Neural cell (in vitro differentiated cells): ENCODE measurements around the gene CUL4B. TPM values are rescaled to one million over a fixed set of nuclear protein-coding genes. Genes with fewer than 3 reads are reported as not detected.
A peak's percentile ranks its signal among the peaks of the same experiment; 100 is the strongest.

Experiments
- H2AFZ ChIP-seq: fragments of 200-600, 300-800 bp; sonication (generic), shearing (Covaris generic); 2 replicates; pipeline ENCODE4 v1.6.0; 2014; ENCODE audit warnings: low read depth, mild to moderate bottlenecking, antibody characterized with exemption, low read length, moderate library complexity
- H3F3A ChIP-seq: fragments of 200-600 bp; shearing (Covaris generic); 2 replicates; pipeline ENCODE4 v1.6.1; 2016; ENCODE audit warnings: mild to moderate bottlenecking, moderate library complexity, mixed read lengths, antibody characterized with exemption, low read length; ENCODE audit not compliant: insufficient read depth, poor library complexity, severe bottlenecking
- H3K27ac ChIP-seq: fragments of 200-600, 300-800 bp; sonication (generic), shearing (Covaris generic); 2 replicates; pipeline ENCODE4 v1.5.1; 2014; ENCODE audit warnings: mild to moderate bottlenecking, low read length, moderate library complexity
- H3K27me3 ChIP-seq: fragments of 300-800, 200-600 bp; sonication (generic), shearing (Covaris generic); 2 replicates; pipeline ENCODE4 v1.6.0; 2014; ENCODE audit warnings: mild to moderate bottlenecking, low read depth, low read length, moderate library complexity; ENCODE audit not compliant: insufficient read depth
- H3K36me3 ChIP-seq: fragments of 300-800, 200-600 bp; sonication (generic), shearing (Covaris generic); 2 replicates; pipeline ENCODE4 v1.5.1; 2014; ENCODE audit warnings: mild to moderate bottlenecking, antibody characterized with exemption, low read length, moderate library complexity; ENCODE audit not compliant: insufficient read depth
- H3K4me2 ChIP-seq: fragments of 300-800, 200-600 bp; sonication (generic), shearing (Covaris generic); 2 replicates; pipeline ENCODE4 v1.6.0; 2014; ENCODE audit warnings: mild to moderate bottlenecking, low read length
- H3K4me3 ChIP-seq: fragments of 300-800, 200-600 bp; sonication (generic), shearing (Covaris generic); 2 replicates; pipeline ENCODE4 v1.5.1; 2014; ENCODE audit warnings: mild to moderate bottlenecking, low read length, moderate library complexity
- H3K79me2 ChIP-seq: fragments of 200-600 bp; shearing (Covaris generic); replicated peaks from 2 replicates; pipeline ENCODE4 v1.6.0; 2014; ENCODE audit warnings: mild to moderate bottlenecking, low read length, moderate library complexity; ENCODE audit not compliant: insufficient read depth
- H3K9ac ChIP-seq: fragments of 300-800, 200-600 bp; sonication (generic), shearing (Covaris generic); 2 replicates; pipeline ENCODE4 v1.6.1; 2016; ENCODE audit warnings: mild to moderate bottlenecking, low read length, mixed read lengths
- H3K9me2 ChIP-seq: fragments of 200-600 bp; shearing (Covaris generic); 2 replicates; pipeline ENCODE4 v1.6.1; 2016; ENCODE audit warnings: mild to moderate bottlenecking, low read length, mixed read lengths; ENCODE audit not compliant: insufficient read depth
- H3K9me3 ChIP-seq: fragments of 200-600, 300-800 bp; sonication (generic), shearing (Covaris generic); 2 replicates; pipeline ENCODE4 v1.6.1; 2016; ENCODE audit warnings: mild to moderate bottlenecking, mixed run types, low read length, moderate library complexity, mixed read lengths
- H4K20me1 ChIP-seq: fragments of 200-600 bp; shearing (Covaris generic); 2 replicates; pipeline ENCODE4 v1.6.1; 2016; ENCODE audit warnings: mild to moderate bottlenecking, mixed run types; ENCODE audit not compliant: insufficient read depth
- CTCF ChIP-seq: fragments of 450-650 bp; IDR thresholded peaks from 2 replicates; pipeline ENCODE4 v1.5.1; 2014; ENCODE audit warnings: antibody characterized with exemption, mild to moderate bottlenecking, moderate library complexity; ENCODE audit not compliant: poor library complexity, severe bottlenecking
- EP300 ChIP-seq: fragments of 450-650 bp; conservative IDR thresholded peaks from 2 replicates; pipeline ENCODE4 v1.6.1; 2014; ENCODE audit warnings: antibody characterized with exemption, mild to moderate bottlenecking, moderate library complexity; ENCODE audit not compliant: poor library complexity, severe bottlenecking
- EZH2 ChIP-seq: fragments of 200-600, 300-800 bp; shearing (Covaris generic), sonication (generic); IDR thresholded peaks from 2 replicates; pipeline ENCODE4 v1.6.1; 2014; ENCODE audit warnings: antibody characterized with exemption, low read length, borderline replicate concordance, mild to moderate bottlenecking; ENCODE audit not compliant: insufficient read depth, poor library complexity, severe bottlenecking
- MXI1 ChIP-seq: fragments of 450-650 bp; conservative IDR thresholded peaks from 2 replicates; pipeline ENCODE4 v1.6.1; 2014; ENCODE audit warnings: antibody characterized with exemption, mild to moderate bottlenecking; ENCODE audit not compliant: poor library complexity, severe bottlenecking
- POLR2AphosphoS5 ChIP-seq: IDR thresholded peaks from 2 replicates; pipeline ENCODE4 v1.6.1; 2012
- RAD21 ChIP-seq: fragments of 450-650 bp; conservative IDR thresholded peaks from 2 replicates; pipeline ENCODE4 v1.6.1; 2014; ENCODE audit warnings: antibody characterized with exemption, mild to moderate bottlenecking, moderate library complexity
- REST ChIP-seq: IDR thresholded peaks from 2 replicates; pipeline ENCODE4 v1.6.1; 2012; ENCODE audit warnings: borderline replicate concordance
- SMC3 ChIP-seq: fragments of 450-650 bp; conservative IDR thresholded peaks from 2 replicates; pipeline ENCODE4 v1.6.1; 2014; ENCODE audit warnings: antibody characterized with exemption, mild to moderate bottlenecking, moderate library complexity; ENCODE audit not compliant: poor library complexity
- TAF1 ChIP-seq: IDR thresholded peaks from 2 replicates; pipeline ENCODE4 v1.6.1; 2012; ENCODE audit warnings: low read depth
- polyA plus RNA-seq: library from polyadenylated mRNA; depleted of rRNA; stranded (reverse); fragments of >200 nt; gene quantifications from 2 replicates; pipeline ENCODE4 v1.2.3, GENCODE V29; 2014

The CUL4B gene
- polyA plus RNA-seq, 1 donor from 2014 or later: 82.7 TPM

DNA sequence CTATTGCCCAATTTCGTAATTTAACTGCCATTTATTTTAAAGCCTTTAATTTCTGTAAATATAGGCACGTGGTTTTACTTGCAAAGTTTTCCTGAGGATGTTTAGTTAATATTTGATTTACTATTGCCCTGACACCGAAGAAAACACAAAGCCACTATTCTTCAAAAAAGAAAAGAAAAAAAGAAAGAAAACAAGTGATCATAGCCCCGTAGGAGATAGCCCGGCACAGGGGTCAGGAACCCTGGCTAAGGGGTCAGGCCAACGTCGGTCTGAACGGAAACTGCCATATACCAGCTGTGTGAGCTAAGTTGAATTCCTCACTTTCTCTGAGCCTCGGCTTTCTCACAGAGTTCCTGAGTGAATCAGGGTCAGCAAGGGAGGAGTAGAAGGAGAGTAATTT, 74.0 kb downstream of the CUL4B start:
- H3K9me2 ChIP-seq: no peaks in the 10 kb centered on the region
- no peak overlapping the region for H3K9ac ChIP-seq
- H3K79me2 ChIP-seq: no peaks in the 10 kb centered on the region
- H3K27ac ChIP-seq: no peak overlapping the region
- H4K20me1 ChIP-seq: no peaks in the 10 kb centered on the region
- H3K27me3 ChIP-seq: no peaks in the 10 kb centered on the region
- H3K4me2 ChIP-seq: no peak overlapping the region
- no peaks in the 10 kb centered on the region for H3K36me3 ChIP-seq
- no peaks in the 10 kb centered on the region for H3F3A ChIP-seq
- peak overlapping the region; percentile 71 for H3K4me3 ChIP-seq
- no peak for TF ChIP-seq TAF1
- no peak for TF ChIP-seq CTCF
- TF ChIP-seq SMC3: no peak
- TF ChIP-seq MXI1: no peak
- no peak for TF ChIP-seq RAD21
- no peak for TF ChIP-seq EZH2
- TF ChIP-seq POLR2AphosphoS5: no peak
- H3K9me3 ChIP-seq: no peaks in the 10 kb centered on the region
- H2AFZ ChIP-seq: no peak overlapping the region

DNA sequence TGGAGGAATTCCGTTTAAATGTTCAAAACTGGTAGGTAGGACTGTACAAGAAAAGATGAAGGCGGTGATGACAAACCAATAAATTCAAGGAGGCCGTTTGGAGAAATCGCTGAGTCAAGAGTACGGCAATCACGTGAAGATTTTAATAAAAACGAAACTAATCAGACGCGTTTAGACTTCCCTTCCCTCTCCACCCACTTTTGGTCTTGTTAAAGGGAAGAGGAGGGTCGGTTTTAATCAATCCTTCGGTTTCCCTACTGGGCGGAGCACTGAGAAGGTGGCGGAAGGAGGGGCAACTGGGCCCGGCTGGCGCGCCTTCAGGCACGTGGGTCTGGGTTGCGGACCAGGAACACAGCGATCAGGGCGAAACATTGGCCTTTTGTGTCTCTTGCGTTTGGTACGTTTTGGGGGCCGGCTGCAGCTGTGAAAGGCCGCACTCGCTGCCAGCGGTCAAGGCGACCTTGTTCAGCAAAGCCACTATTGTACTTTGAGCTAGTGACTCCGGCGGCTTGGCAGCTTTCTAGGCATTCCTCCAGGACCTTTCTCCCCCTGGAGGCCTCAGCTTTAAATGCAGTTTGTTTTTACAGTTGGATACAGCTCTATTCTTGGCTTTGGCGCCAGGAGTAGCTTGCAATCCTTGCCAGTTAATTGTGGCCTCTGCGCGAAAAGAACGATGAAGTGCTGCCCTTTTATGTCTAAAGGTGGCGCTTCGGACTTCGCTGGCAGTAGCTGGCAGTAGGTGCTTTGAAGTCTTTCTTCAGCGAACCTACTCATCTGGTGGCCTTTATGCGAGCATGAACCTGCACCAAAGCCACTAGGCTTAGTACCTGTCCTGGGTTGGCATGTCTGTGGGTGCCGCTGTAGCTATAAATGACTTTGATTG, 74.9 kb downstream of the CUL4B start:
- no peaks in the 10 kb centered on the region for H3K9me3 ChIP-seq

More for the DNA sequence above, 74.9 kb downstream of the CUL4B start:
- H3K4me2 ChIP-seq: peak overlapping the region; percentile 14
- peak overlapping the region; percentile 7 for H2AFZ ChIP-seq
- H3K4me3 ChIP-seq: peak overlapping the region; percentile 71
- TF ChIP-seq MXI1 (peak; percentile 85), RAD21 (peak; percentile 48), EP300 (no peak), TAF1 (peak; percentile 52), POLR2AphosphoS5 (no peak), REST (no peak), EZH2 (no peak), SMC3 (peak; percentile 54), CTCF (peak; percentile 77)
- H3K36me3 ChIP-seq: no peaks in the 10 kb centered on the region
- H3K9me2 ChIP-seq: no peaks in the 10 kb centered on the region
- H3K79me2 ChIP-seq: no peaks in the 10 kb centered on the region
- peak overlapping the region; percentile 62 for H3K27ac ChIP-seq
- H3K9ac ChIP-seq: peak overlapping the region; percentile 44
- no peaks in the 10 kb centered on the region for H3F3A ChIP-seq
- no peaks in the 10 kb centered on the region for H4K20me1 ChIP-seq
- no peaks in the 10 kb centered on the region for H3K27me3 ChIP-seq
